ENCODE data around the gene DSP. TPM values are rescaled to one million over a fixed set of nuclear protein-coding genes. Genes with fewer than 3 reads are reported as not detected.
A peak's percentile ranks its signal among the peaks of the same experiment; 100 is the strongest.

Gene DSP, protein sequence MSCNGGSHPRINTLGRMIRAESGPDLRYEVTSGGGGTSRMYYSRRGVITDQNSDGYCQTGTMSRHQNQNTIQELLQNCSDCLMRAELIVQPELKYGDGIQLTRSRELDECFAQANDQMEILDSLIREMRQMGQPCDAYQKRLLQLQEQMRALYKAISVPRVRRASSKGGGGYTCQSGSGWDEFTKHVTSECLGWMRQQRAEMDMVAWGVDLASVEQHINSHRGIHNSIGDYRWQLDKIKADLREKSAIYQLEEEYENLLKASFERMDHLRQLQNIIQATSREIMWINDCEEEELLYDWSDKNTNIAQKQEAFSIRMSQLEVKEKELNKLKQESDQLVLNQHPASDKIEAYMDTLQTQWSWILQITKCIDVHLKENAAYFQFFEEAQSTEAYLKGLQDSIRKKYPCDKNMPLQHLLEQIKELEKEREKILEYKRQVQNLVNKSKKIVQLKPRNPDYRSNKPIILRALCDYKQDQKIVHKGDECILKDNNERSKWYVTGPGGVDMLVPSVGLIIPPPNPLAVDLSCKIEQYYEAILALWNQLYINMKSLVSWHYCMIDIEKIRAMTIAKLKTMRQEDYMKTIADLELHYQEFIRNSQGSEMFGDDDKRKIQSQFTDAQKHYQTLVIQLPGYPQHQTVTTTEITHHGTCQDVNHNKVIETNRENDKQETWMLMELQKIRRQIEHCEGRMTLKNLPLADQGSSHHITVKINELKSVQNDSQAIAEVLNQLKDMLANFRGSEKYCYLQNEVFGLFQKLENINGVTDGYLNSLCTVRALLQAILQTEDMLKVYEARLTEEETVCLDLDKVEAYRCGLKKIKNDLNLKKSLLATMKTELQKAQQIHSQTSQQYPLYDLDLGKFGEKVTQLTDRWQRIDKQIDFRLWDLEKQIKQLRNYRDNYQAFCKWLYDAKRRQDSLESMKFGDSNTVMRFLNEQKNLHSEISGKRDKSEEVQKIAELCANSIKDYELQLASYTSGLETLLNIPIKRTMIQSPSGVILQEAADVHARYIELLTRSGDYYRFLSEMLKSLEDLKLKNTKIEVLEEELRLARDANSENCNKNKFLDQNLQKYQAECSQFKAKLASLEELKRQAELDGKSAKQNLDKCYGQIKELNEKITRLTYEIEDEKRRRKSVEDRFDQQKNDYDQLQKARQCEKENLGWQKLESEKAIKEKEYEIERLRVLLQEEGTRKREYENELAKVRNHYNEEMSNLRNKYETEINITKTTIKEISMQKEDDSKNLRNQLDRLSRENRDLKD (N-terminal part only)
- polyA plus RNA-seq (ENCODE audit: low read depth in 6 of 6) = 10 to 100 TPM in 4 of 6 donors, 1 to 10 TPM in 2; 6.3 to 49.2 (median 15.8) TPM

DNA sequence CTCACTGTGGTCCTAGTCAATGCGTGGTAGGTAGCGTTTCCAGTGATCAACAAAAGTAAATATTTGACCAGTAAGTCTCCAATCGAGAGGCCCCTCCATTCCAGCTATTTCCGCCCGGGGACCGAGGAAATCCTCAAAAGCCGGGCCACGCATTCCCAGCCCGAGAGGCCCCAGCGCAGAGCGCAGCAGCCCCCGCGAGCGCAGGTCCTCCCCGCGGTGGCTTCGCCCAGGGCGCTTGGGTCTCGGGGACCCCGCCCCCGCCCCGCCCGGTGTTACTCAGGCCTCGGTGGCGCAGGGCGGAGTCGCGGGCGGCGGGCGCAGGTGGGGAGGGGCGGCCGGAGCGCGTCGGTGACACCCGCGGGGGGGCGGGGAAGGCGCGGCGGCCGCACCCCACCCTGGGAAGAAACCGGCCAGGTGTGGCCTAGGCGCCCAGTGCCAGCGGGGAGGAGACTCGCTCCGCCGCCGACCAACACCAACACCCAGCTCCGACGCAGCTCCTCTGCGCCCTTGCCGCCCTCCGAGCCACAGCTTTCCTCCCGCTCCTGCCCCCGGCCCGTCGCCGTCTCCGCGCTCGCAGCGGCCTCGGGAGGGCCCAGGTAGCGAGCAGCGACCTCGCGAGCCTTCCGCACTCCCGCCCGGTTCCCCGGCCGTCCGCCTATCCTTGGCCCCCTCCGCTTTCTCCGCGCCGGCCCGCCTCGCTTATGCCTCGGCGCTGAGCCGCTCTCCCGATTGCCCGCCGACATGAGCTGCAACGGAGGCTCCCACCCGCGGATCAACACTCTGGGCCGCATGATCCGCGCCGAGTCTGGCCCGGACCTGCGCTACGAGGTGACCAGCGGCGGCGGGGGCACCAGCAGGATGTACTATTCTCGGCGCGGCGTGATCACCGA is at the start of gene DSP:
Gene DSP, plus strand, starts transcription at position 497 of the 890 bp plus-strand sequence. Its CDS starts 245 bp downstream, at position 742.
- Mint-ChIP-seq H3K4me1 (peaks cover 3 to 37% (median 13%) of the 10 kb centered on the region in 3 donors), H3K36me3 (no peaks in the 10 kb centered on the region), H3K27ac (peak within 1 kb of the TSS in 5 of 6 donors; percentile 80 to 96 (median 93)), H3K27me3 (peaks cover 4 to 74% (median 32%) of the 10 kb centered on the region in 3 donors), H3K9me3 (peaks cover 0 to 1% (median 0%) of the 10 kb centered on the region in 7 donors), H3K4me3 (peak within 1 kb of the TSS; percentile 83 to 97 (median 93))
- peak; percentile 70 for DNase-seq
- peak; percentile 60 to 75 for ATAC-seq (ENCODE audit: low read depth in 2 of 2)

DNA sequence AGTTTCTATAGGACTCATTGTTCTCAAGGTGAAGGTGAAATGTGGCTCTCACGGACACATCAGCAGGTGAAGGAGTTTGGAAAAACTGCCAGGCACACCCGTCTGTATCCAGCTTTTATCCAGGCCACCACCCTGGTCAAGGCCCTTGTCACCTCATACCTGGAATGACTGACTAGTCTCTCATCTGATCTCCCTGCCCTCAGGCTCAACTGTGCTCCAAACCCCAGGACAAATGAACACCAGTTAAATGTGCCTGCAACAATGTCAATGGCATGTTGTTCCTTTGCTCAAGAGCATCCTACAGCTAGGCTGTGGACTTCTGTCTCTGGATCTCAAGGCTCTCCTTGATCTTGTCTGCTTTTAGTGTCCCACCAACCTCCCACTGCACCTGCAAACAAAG is 47.6 kb upstream of the DSP start:
- no peak for DNase-seq
- Mint-ChIP-seq H3K4me1 (peaks cover 0 to under 1% (median 0%) of the 10 kb centered on the region in 3 donors), H3K4me3 (no peak overlapping the region), H3K27me3 (peaks cover 31 to 45% (median 45%) of the 10 kb centered on the region in 3 donors), H3K36me3 (no peaks in the 10 kb centered on the region), H3K9me3 (peaks cover 0 to 2% (median 0%) of the 10 kb centered on the region in 7 donors), H3K27ac (no peak overlapping the region)
- ATAC-seq (ENCODE audit: low read depth in 2 of 2) = no peak

DNA sequence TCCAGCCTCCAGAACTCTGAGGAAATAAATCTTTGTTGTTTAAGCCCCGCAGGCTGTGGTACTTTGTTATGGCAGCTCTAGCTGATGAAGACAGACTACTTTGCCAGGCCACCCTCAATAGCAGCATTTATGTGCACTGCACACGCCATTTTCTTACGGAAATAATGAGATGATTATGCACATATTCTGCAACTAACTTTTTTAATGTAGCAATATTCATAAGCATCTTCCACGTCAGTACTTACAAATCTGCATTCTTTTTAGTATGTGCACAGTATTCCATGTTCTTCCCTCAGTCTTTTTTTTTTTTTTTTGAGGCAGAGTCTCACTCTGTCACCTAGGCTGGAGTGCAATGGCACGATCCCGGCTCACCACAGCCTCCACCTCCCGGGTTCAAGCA is 46.8 kb upstream of the DSP start:
- Mint-ChIP-seq H3K4me1 (peaks cover 0 to 6% (median 0%) of the 10 kb centered on the region in 3 donors), H3K9me3 (peaks cover 0 to 2% (median 0%) of the 10 kb centered on the region in 7 donors), H3K27me3 (peaks cover 31 to 45% (median 40%) of the 10 kb centered on the region in 3 donors), H3K27ac (no peak overlapping the region), H3K4me3 (no peak overlapping the region), H3K36me3 (no peaks in the 10 kb centered on the region)
- ATAC-seq (ENCODE audit: low read depth in 2 of 2) (no peak), DNase-seq (no peak)

DNA sequence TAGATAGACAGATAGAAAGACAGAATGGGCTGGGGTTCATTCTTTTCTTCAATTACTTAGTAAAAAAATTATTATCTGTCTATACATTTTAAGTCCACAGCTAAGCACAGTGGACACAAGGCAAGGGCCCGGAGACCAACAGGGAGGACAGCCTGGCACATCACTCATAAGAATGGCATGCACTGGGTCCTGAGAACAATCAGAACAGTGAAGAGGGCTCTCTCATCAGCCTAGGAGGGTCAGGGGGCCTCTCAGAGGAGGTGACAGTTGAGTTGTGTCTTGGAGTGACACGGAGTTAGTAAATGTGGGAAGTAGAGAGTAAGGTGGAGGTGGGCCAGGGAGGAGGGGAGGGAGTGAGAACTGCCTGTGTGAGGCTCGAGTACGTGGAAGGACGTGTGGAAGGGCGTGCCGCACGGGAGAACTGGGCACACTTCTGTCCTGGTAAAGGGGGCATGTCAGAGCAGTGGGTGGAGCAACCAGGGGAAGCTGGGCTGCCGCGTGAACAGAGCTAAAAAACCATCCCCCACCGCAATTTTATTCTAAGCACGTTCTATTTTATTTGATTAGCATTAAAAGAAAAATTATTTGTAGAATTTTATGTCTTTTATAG is 45.1 kb upstream of the DSP start:
- Mint-ChIP-seq H3K9me3 (peaks cover 0 to 2% (median 0%) of the 10 kb centered on the region in 7 donors), H3K4me1 (peaks cover 0 to 6% (median 4%) of the 10 kb centered on the region in 3 donors), H3K27me3 (peaks cover 31 to 62% (median 53%) of the 10 kb centered on the region in 3 donors), H3K27ac (peak overlapping the region in 1 of 6 donors; percentile 20), H3K4me3 (no peak overlapping the region), H3K36me3 (no peaks in the 10 kb centered on the region)
- ATAC-seq (ENCODE audit: low read depth in 2 of 2) (no peak), DNase-seq (no peak)

DNA sequence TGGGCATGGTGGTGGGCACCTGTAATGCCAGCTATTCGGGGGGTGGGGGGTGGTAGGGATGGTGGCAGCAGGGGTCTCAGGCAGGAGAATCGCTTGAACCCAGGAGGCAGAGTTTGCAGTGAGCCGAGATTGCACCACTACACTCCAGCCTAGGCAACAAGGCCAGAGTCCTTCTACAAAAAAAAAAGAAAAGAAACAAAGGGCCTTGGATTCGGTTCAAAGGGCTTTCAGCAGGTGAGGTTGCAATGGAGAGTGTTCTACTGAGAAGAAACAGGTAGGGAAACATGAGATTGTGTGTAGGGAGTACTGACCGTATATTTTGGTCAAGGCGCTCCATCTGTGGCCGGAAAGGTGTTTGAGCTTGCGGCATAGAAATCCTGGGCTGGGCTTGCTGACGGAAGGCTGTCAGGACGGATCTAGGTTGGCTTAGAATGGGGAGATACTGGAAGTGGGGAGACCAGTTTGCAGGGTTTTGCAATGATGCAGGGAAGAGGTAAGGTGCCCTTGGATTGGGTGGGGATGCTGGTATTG is 40.7 kb upstream of the DSP start:
- no peaks in the 10 kb centered on the region for H3K36me3 Mint-ChIP-seq
- no peaks in the 10 kb centered on the region for H3K9me3 Mint-ChIP-seq
- no peak overlapping the region for H3K4me3 Mint-ChIP-seq
- ATAC-seq (ENCODE audit: low read depth in 2 of 2) = no peak
- peaks cover 11 to 30% (median 18%) of the 10 kb centered on the region in 3 donors for H3K27me3 Mint-ChIP-seq
- no peak for DNase-seq
- peak overlapping the region in 1 of 6 donors; percentile 5 for H3K27ac Mint-ChIP-seq
- H3K4me1 Mint-ChIP-seq = peaks cover 6 to 15% (median 12%) of the 10 kb centered on the region in 3 donors

DNA sequence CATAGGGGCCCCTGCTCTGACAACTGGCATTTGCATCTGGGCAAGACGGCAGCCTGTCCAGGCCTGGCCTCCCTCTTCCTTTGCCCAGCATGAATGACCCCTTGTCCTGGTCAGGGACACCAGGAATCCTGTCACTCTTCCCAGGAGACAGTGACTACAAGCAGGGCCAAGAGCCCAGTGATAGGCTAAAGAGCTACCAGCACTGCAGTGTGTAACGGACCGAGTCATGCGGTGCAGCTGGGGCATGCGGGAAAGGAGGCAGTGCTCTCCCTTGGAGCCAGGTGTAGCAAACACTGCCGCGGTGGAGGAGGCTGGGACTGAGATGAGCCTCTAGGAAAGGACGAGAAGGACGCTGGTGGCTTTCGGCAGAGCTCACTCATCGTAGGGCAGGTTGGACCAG is 38.7 kb upstream of the DSP start:
- Mint-ChIP-seq H3K9me3 (no peaks in the 10 kb centered on the region), H3K27ac (no peak overlapping the region), H3K27me3 (peaks cover 7 to 21% (median 16%) of the 10 kb centered on the region in 3 donors), H3K36me3 (no peaks in the 10 kb centered on the region), H3K4me1 (peaks cover 7 to 17% (median 15%) of the 10 kb centered on the region in 3 donors), H3K4me3 (no peak overlapping the region)
- DNase-seq (no peak), ATAC-seq (ENCODE audit: low read depth in 2 of 2) (no peak)

DNA sequence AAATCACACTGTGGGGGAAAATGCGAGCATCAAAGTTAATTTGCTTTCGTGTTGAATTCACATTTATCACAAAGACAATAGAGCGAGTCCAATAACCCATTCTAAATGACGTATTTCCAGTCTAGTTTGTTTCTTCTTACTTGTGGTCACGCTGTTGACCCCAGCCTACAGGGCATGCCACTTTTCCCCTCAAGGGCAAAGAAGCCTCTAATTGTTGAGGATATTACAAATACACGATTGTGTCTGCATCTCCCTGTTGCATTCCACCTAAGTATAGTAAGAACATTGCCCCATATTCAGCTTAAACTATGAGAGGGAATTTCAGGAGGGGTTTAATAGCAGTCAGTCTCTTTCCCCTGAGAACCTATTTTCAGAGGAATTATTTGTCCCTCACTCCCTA is 37.4 kb upstream of the DSP start:
- ATAC-seq (ENCODE audit: low read depth in 2 of 2) (no peak), DNase-seq (no peak)
- no peaks in the 10 kb centered on the region for H3K9me3 Mint-ChIP-seq
- peaks cover 7 to 19% (median 15%) of the 10 kb centered on the region in 3 donors for H3K4me1 Mint-ChIP-seq
- H3K27ac Mint-ChIP-seq = no peak overlapping the region
- no peaks in the 10 kb centered on the region for H3K36me3 Mint-ChIP-seq
- peaks cover 5 to 21% (median 16%) of the 10 kb centered on the region in 3 donors for H3K27me3 Mint-ChIP-seq
- H3K4me3 Mint-ChIP-seq = no peak overlapping the region

DNA sequence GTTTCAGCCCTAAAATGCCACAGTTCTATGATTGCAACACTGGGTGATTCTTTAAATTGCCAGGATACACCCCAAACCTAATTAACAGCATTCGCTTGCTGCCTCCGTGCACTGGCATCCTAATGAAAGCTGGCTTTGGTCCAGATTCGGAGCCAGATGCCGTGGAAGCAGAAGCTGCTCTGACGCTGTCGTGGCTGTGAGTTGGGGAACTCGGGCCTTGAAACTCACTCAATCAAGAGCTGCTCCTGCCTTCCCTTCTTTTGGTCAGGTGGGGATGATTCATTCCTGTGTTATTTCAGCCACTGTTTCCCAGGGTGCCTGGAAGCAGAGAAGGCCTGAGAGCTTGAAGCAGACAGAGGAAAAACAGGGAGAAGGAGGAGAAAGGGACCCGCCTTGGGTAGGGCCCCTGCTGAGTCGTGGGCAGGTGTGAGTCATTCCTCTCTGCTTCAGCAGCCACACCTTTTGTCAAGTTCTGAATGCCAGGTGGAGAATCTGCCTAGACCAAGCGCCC is 36.2 kb upstream of the DSP start:
- peaks cover 5 to 24% (median 17%) of the 10 kb centered on the region in 3 donors for H3K27me3 Mint-ChIP-seq
- ATAC-seq (ENCODE audit: low read depth in 2 of 2) = peak in 1 of 2 donors; percentile 63
- no peaks in the 10 kb centered on the region for H3K9me3 Mint-ChIP-seq
- H3K36me3 Mint-ChIP-seq = no peaks in the 10 kb centered on the region
- H3K4me1 Mint-ChIP-seq = peaks cover 4 to 24% (median 11%) of the 10 kb centered on the region in 3 donors
- no peak for DNase-seq
- peak overlapping the region in 4 of 6 donors; percentile 4 to 63 (median 32) for H3K27ac Mint-ChIP-seq
- H3K4me3 Mint-ChIP-seq = peak overlapping the region in 3 of 8 donors; percentile 10 to 68 (median 12)

DNA sequence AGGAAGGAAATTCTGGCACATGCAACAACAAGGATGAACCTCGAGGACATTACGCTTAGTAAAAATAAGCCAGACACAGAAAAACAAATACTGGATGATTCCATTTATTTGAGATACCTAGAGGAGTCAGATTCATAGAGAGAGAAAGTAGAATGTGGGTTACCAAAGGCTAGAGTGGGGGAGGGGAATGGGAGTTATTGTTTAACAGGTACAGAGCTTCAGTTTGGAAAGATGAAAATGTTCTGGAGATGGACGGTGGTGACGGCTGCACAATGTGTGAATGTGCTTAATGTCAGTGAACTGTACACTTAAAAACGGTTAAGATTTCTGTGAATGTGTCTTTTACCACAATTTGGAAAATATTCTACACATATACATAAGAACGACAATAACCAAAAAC is 33.9 kb upstream of the DSP start:
- DNase-seq = no peak
- H3K36me3 Mint-ChIP-seq = no peaks in the 10 kb centered on the region
- no peaks in the 10 kb centered on the region for H3K9me3 Mint-ChIP-seq
- peaks cover 3 to 24% (median 11%) of the 10 kb centered on the region in 3 donors for H3K4me1 Mint-ChIP-seq
- H3K27ac Mint-ChIP-seq = no peak overlapping the region
- H3K27me3 Mint-ChIP-seq = peaks cover 5 to 26% (median 23%) of the 10 kb centered on the region in 3 donors
- ATAC-seq (ENCODE audit: low read depth in 2 of 2) = no peak
- no peak overlapping the region for H3K4me3 Mint-ChIP-seq

DNA sequence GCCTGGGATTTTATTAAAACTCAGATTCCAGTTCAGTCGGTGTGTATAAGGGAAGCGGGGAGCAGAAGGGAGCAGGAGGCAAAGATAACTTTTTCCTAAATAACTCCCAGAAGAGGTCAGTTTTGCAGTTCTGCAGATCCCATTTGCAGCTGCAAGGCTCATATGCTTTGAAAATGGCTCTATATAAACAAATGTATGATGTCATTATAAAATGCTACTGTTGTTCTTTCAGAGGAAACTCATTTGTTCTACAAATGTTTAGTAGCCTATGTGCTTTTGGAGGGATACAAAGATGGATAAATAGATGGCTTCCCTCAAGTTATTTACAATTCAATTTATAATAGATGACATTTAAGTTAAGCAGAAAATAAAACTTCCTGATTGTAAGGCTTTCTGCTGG is 29.2 kb upstream of the DSP start:
- Mint-ChIP-seq H3K4me1 (peaks cover 0 to 9% (median 0%) of the 10 kb centered on the region in 3 donors), H3K4me3 (no peak overlapping the region), H3K27me3 (peaks cover 0 to 49% (median 36%) of the 10 kb centered on the region in 3 donors), H3K36me3 (no peaks in the 10 kb centered on the region), H3K9me3 (no peaks in the 10 kb centered on the region), H3K27ac (peak overlapping the region in 1 of 6 donors; percentile 80)
- no peak for ATAC-seq (ENCODE audit: low read depth in 2 of 2)
- DNase-seq = no peak

DNA sequence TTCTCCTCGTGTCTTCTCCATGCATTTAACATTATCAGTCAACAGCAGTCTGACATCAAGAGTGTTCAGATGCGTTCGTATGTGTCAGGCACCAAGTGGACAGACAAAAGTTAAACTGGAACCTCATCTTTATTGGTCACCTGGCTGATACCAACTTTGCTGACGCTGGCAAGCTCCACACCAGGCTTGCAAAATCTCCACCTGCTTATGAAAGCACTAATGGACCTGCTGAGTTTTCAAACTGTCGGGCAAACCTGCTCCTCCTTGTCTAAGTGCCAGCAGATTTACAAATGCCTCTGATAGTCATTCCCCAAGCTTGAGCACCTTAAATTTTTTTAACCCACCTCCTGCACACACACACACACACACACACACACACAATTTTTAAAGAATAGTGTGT is 27.9 kb upstream of the DSP start:
- Mint-ChIP-seq H3K27me3 (peaks cover 0 to 49% (median 36%) of the 10 kb centered on the region in 3 donors), H3K4me1 (peaks cover 0 to 9% (median 0%) of the 10 kb centered on the region in 3 donors), H3K36me3 (no peaks in the 10 kb centered on the region), H3K4me3 (no peak overlapping the region), H3K9me3 (no peaks in the 10 kb centered on the region), H3K27ac (no peak overlapping the region)
- no peak for ATAC-seq (ENCODE audit: low read depth in 2 of 2)
- no peak for DNase-seq

All from naive B cell (primary cell).